ENCODE measurements around the gene CAMK1D.

DNA sequence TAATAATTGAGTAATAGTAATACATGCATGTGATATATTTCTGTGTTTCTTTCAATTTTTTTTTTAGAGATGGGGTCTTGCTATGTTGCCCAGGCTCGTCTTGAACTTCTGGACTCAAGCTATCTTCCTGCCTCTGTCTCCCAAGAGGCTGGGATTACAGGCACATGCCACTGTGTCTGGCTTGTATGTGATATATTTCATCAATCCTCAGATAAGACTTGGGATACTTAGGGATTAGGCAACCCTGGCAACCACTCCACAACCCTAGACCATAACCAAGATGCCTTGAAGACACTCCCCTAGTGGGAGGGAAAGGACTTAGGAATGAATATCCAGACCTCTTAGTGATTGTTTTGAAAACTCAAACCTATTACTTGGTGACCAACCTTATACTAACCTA is 497.4 kb downstream of the CAMK1D start:
- TF ChIP-seq POLR2AphosphoS5 (IDR thresholded peaks at IDR 0.05): no peak
- TF ChIP-seq, protein P1, sequence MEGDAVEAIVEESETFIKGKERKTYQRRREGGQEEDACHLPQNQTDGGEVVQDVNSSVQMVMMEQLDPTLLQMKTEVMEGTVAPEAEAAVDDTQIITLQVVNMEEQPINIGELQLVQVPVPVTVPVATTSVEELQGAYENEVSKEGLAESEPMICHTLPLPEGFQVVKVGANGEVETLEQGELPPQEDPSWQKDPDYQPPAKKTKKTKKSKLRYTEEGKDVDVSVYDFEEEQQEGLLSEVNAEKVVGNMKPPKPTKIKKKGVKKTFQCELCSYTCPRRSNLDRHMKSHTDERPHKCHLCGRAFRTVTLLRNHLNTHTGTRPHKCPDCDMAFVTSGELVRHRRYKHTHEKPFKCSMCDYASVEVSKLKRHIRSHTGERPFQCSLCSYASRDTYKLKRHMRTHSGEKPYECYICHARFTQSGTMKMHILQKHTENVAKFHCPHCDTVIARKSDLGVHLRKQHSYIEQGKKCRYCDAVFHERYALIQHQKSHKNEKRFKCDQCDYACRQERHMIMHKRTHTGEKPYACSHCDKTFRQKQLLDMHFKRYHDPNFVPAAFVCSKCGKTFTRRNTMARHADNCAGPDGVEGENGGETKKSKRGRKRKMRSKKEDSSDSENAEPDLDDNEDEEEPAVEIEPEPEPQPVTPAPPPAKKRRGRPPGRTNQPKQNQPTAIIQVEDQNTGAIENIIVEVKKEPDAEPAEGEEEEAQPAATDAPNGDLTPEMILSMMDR (IDR thresholded peaks at IDR 0.05): no peak
